ENCODE measurements around the gene EFNB2.

The EFNB2 gene

GRCh38 chr13:106524108-106524507, 11.4 kb downstream of the EFNB2 start:
- DNase-seq (ENCODE audit: low read depth) = no peak
- H3K4me3 ChIP-seq (ENCODE audit: low read depth, low read length) = no peak overlapping the region
- no peak for TF ChIP-seq POLR2A (IDR thresholded peaks at IDR 0.05; ENCODE audit: extremely low read depth, insufficient read length)
- no peak for TF ChIP-seq CTCF (IDR thresholded peaks at IDR 0.05; ENCODE audit: low read depth, low read length)
- TF ChIP-seq, protein P1, sequence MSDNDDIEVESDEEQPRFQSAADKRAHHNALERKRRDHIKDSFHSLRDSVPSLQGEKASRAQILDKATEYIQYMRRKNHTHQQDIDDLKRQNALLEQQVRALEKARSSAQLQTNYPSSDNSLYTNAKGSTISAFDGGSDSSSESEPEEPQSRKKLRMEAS (IDR thresholded peaks at IDR 0.05; ENCODE audit: low read depth, low read length) = no peak
- no peak for TF ChIP-seq MYC (IDR thresholded peaks at IDR 0.05; ENCODE audit: low read depth, low read length)

DNA sequence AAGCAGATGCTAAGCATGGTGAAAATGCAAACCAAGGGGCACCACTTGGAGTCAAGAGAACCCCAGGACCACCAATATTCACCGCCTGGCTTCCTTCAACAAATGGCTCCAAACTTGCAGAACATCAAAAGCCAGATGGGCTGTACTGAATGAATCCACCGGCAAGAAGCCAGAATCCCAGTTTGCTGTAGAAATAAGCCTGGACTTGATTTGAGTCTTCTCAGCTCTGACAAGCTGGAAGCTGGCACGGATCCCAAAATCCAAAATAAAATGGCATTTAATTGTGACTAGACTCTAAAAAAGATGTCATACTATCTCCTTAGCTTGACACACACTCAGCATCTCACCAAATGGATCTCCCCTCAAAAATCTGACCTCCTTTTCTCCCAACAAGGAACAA, 11.9 kb downstream of the EFNB2 start:
- no peak for DNase-seq (ENCODE audit: low read depth)
- TF ChIP-seq, protein P1 (IDR thresholded peaks at IDR 0.05; ENCODE audit: low read depth, low read length) = no peak
- TF ChIP-seq MYC (IDR thresholded peaks at IDR 0.05; ENCODE audit: low read depth, low read length) (no peak), CTCF (IDR thresholded peaks at IDR 0.05; ENCODE audit: low read depth, low read length) (no peak), POLR2A (IDR thresholded peaks at IDR 0.05; ENCODE audit: extremely low read depth, insufficient read length) (no peak)
- H3K4me3 ChIP-seq (ENCODE audit: low read depth, low read length) = no peak overlapping the region

- H3K4me3 ChIP-seq (ENCODE audit: low read depth, low read length) = no peak overlapping the region
- DNase-seq (ENCODE audit: low read depth) = no peak
- TF ChIP-seq, protein P1 (IDR thresholded peaks at IDR 0.05; ENCODE audit: low read depth, low read length) = no peak
- TF ChIP-seq MYC (IDR thresholded peaks at IDR 0.05; ENCODE audit: low read depth, low read length) (no peak), POLR2A (IDR thresholded peaks at IDR 0.05; ENCODE audit: extremely low read depth, insufficient read length) (no peak), CTCF (IDR thresholded peaks at IDR 0.05; ENCODE audit: low read depth, low read length) (no peak)
Observed at GRCh38 chr13:106522898-106523525, 12.4 kb downstream of the EFNB2 start.

GRCh38 chr13:106522112-106522705, 13.3 kb downstream of the EFNB2 start:
- DNase-seq (ENCODE audit: low read depth) = no peak
- TF ChIP-seq, protein P1 (IDR thresholded peaks at IDR 0.05; ENCODE audit: low read depth, low read length) = no peak
- TF ChIP-seq MYC (IDR thresholded peaks at IDR 0.05; ENCODE audit: low read depth, low read length) (no peak), POLR2A (IDR thresholded peaks at IDR 0.05; ENCODE audit: extremely low read depth, insufficient read length) (no peak), CTCF (IDR thresholded peaks at IDR 0.05; ENCODE audit: low read depth, low read length) (no peak)
- no peak overlapping the region for H3K4me3 ChIP-seq (ENCODE audit: low read depth, low read length)

DNA sequence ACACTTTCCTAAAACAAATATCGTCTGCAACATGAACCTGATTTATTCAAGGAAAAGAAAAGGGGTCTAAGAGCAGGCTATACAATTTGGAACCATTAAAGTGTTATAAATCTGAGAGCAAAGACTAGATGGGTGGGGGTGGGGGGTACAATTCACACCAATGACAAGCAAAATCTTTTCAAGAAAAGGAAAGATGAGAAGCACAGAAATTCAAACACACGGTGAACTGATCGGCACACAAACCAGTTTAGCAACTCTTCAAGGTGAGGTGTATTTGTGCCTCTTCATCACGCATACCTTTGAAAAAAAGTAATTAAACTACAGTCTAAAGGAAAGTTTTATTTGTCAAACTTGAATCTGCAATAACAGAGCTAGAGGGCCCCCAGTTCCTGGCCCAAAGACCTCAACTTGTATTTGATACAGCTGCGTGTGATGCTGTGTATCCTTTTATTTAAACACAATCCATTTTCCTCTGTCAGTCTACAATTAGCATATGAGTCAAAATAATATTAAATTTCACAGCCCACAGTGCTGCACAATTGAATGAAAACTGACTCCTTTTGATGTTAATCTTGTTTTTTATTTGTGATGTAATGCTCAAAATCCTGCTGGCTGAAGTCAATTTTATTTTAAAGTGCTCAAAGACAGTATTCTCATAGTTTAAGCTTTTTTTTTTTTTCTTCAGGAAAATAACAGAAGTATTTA, 14.2 kb downstream of the EFNB2 start:
- H3K4me3 ChIP-seq (ENCODE audit: low read depth, low read length) = no peak overlapping the region
- TF ChIP-seq, protein P1 (IDR thresholded peaks at IDR 0.05; ENCODE audit: low read depth, low read length) = no peak
- no peak for TF ChIP-seq CTCF (IDR thresholded peaks at IDR 0.05; ENCODE audit: low read depth, low read length)
- no peak for TF ChIP-seq MYC (IDR thresholded peaks at IDR 0.05; ENCODE audit: low read depth, low read length)
- DNase-seq (ENCODE audit: low read depth) = no peak

All from NB4 (cell line).